GM10248 (cell line): ENCODE results near the gene PLXNB3.
A peak's percentile ranks its signal among the peaks of the same experiment; 100 is the strongest.

Experiments used
- CTCF ChIA-PET: fragments of 300-600 bp; sonication (Branson Sonifier 250); formaldehyde crosslinking; extraction: SDS; loops from one replicate; lab custom pipeline; 2021; ENCODE audit warnings: antibody characterized with exemption; lab: Yijun Ruan, JAX
- POLR2A ChIA-PET: fragments of 350-650 bp; sonication (Branson Sonifier 250); formaldehyde crosslinking; extraction: SDS; loops from one replicate; lab custom pipeline; 2020; ENCODE audit warnings: antibody characterized with exemption; lab: Yijun Ruan, JAX
- DNase-seq: peaks from one replicate; pipeline ENCODE4 v3.0.0; 2012; ENCODE audit errors: extremely low spot score
- TF ChIP-seq, protein P1 (sequence below): IDR thresholded peaks from 2 replicates; pipeline ENCODE4 v1.5.1; 2012; ENCODE audit warnings: mild to moderate bottlenecking, low read depth; ENCODE audit errors: extremely low read depth, missing control alignments, control extremely low read depth

The PLXNB3 gene

DNA sequence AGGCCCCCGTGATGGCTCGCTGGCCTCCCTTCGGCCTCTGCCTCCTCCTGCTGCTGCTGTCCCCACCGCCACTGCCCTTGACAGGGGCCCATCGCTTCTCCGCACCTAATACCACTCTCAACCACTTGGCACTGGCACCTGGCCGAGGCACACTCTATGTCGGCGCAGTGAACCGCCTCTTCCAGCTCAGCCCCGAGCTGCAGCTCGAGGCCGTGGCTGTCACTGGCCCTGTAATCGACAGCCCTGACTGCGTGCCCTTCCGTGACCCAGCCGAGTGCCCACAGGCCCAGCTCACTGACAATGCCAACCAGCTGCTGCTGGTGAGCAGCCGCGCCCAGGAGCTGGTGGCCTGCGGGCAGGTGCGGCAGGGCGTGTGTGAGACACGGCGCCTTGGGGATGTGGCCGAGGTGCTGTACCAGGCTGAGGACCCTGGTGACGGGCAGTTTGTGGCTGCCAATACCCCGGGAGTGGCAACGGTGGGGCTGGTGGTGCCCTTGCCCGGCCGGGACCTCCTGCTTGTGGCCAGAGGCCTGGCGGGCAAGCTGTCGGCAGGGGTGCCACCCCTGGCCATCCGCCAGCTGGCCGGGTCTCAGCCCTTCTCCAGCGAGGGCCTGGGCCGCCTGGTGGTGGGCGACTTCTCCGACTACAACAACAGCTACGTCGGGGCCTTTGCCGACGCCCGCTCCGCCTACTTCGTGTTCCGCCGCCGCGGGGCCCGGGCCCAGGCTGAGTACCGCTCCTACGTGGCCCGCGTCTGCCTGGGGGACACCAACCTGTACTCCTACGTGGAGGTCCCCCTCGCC is 3.0 kb downstream of the PLXNB3 start:
- no peak for DNase-seq
- ChIA-PET POLR2A (no interaction called here), CTCF (interaction anchor here (1.0 to 1.6 kb wide), 5 partner anchors 11 to 187 kb away, joined by 3 to 6 read pairs (median 3); partner anchors contain the start of gene ARHGAP4)
- TF ChIP-seq, protein P1, sequence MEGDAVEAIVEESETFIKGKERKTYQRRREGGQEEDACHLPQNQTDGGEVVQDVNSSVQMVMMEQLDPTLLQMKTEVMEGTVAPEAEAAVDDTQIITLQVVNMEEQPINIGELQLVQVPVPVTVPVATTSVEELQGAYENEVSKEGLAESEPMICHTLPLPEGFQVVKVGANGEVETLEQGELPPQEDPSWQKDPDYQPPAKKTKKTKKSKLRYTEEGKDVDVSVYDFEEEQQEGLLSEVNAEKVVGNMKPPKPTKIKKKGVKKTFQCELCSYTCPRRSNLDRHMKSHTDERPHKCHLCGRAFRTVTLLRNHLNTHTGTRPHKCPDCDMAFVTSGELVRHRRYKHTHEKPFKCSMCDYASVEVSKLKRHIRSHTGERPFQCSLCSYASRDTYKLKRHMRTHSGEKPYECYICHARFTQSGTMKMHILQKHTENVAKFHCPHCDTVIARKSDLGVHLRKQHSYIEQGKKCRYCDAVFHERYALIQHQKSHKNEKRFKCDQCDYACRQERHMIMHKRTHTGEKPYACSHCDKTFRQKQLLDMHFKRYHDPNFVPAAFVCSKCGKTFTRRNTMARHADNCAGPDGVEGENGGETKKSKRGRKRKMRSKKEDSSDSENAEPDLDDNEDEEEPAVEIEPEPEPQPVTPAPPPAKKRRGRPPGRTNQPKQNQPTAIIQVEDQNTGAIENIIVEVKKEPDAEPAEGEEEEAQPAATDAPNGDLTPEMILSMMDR, result no peak

DNA sequence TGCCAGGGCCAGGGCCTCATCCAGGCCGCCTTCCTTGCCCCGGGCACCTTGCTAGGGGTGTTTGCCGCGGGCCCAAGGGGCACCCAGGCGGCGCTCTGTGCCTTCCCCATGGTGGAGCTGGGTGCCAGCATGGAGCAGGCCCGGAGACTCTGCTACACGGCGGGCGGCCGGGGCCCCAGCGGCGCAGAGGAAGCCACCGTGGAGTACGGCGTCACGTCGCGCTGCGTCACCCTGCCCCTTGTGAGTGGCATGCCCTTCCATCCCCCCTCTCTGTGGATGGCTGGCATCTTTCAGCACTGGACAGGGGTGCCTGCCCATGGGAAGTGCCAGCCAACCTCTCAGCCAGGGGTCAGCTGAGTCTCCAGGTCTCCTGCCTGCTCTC is 3.6 kb downstream of the PLXNB3 start:
- TF ChIP-seq, protein P1, result no peak
- no peak for DNase-seq
- ChIA-PET POLR2A (no interaction called here), CTCF (interaction anchor here (1.2 to 1.6 kb wide), 3 partner anchors 14 to 179 kb away, joined by 3 to 6 read pairs (median 5); partner anchors contain the start of gene ARHGAP4)

DNA sequence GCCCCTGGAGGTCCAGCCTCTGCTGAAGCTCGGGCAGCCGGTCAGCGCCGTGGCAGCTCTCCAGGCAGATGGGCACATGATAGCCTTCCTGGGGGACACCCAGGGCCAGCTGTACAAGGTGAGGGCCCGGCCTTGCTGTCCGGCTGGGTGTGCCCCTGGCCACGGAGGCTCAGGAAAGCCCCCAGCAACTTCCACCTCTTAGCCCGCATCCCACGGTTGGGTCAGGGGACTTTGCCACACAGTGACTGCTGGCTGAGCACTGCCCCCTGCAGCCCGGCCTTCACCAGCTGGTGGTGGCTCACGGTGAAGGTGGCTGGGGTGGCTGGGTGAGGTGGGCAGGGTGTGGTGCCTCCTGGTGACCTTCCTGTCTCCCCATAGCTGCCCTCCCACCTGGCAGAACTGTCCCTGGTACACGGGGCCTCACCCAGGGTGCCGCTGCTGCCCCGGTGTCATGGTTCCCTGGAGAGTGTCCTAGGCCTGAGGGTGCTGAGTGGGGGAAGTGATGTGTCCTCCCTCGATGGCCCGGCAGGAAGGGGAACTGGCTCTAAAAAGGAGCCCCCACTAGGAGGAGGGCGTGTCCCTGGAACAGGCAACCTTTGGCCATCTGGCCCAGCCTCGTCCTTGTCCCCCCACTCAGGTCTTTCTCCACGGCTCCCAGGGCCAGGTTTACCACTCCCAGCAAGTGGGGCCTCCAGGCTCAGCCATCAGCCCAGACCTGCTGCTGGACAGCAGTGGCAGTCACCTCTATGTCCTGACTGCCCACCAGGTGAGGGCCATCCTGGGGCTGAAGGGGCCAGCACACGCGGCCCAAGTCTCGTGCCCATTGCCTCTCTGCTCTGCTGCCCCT is 4.5 kb downstream of the PLXNB3 start:
- ChIA-PET CTCF (interaction anchor here (1.2 to 1.6 kb wide), 3 partner anchors 14 to 178 kb away, joined by 3 to 6 read pairs (median 5); partner anchors contain the start of gene ARHGAP4), POLR2A (no interaction called here)
- TF ChIP-seq, protein P1, result peak; percentile 11
- no peak for DNase-seq

DNA sequence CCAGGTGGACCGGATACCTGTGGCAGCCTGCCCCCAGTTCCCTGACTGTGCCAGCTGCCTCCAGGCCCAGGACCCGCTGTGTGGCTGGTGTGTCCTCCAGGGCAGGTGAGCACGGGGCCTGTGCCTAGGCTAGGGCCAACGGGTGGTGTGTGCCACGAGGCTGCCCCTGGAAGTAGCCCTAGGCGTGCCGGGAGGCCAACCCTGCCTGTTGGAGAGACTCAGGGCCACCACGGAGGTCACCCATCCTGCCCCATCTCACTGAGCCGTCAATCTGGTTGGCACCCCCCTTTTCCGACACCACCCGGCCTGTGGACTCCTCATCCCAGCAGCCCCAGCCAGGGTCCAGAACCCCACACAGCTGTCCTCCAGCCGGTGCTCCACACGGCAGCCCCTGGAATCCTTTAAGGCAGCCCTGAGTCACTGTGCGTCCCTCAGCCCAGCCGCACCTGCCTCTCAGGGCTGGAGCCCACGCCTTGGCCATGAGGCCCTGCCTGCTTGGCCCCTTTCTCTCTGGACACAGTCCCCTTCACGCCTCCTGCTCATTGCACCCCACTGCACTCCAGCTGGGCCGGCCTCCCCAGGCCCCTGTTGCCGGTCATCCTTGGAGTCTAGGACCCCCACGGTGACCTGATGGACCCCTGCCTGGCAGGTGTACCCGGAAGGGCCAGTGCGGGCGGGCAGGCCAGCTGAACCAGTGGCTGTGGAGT is 5.3 kb downstream of the PLXNB3 start:
- TF ChIP-seq, protein P1, result no peak
- DNase-seq, result no peak
- POLR2A ChIA-PET, result no interaction called here
- CTCF ChIA-PET, result interaction anchor here (1.6 kb wide), 1 partner anchor 177 kb away, joined by 6 read pairs; no protein-coding TSS in a partner anchor

DNA sequence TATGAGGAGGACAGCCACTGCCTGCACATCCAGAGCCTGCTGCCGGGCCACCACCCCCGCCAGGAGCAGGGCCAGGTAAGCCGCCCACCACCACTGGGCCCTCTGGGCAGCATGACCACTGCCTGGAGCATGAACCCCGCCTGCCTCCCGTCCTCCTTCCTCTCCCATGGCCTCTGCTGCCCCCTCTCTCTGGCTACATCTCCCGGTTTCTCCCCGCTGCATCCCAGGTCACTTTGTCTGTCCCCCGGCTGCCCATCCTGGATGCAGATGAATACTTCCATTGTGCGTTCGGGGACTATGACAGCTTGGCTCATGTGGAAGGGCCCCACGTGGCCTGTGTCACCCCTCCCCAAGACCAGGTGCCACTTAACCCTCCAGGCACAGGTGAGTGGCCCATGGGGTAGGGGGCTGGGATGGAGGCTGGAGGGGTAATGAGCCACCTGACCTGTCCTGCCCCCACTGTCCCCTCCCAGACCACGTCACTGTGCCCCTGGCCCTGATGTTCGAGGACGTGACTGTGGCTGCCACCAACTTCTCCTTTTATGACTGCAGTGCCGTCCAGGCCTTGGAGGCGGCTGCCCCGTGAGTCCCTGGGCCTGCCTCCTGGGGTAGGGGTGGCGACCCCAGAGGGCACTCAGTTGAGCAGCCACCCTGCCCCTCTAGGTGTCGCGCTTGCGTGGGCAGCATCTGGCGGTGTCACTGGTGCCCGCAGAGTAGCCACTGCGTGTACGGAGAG is 6.0 kb downstream of the PLXNB3 start:
- DNase-seq, result no peak
- TF ChIP-seq, protein P1, result no peak
- POLR2A ChIA-PET, result no interaction called here
- CTCF ChIA-PET, result no interaction called here
